SH-SY5Y (cell line): ENCODE data around the gene ZBTB8A.

Source experiments
- GATA2 ChIP-seq: IDR thresholded peaks from 2 replicates; pipeline ENCODE4 v1.6.1; 2011; ENCODE audit warnings: mild to moderate bottlenecking, low read depth, low read length
- GATA3 ChIP-seq: IDR thresholded peaks from 2 replicates; pipeline ENCODE4 v1.6.1; 2011; ENCODE audit warnings: low read depth, mild to moderate bottlenecking, low read length, moderate library complexity

GRCh38 chr1:32650752-32651460 is 111.7 kb downstream of the ZBTB8A start, which contains the start of gene RBBP4:
- TF ChIP-seq GATA3 = no peak
- TF ChIP-seq GATA2 = no peak
